ENCODE results near the gene PPP1R12A.
A peak's percentile ranks its signal among the peaks of the same experiment; 100 is the strongest.

PPP1R12A gene

GRCh38 chr12:79766705-79767464 lies 168.0 kb downstream of the PPP1R12A start:
- no peak for DNase-seq (ENCODE audit: low read depth in 2 of 2)

- DNase-seq (ENCODE audit: low read depth in 2 of 2), result no peak
Observed at GRCh38 chr12:79765157-79765556, 169.7 kb downstream of the PPP1R12A start.

GRCh38 chr12:79764641-79765040 lies 170.3 kb downstream of the PPP1R12A start:
- no peak for DNase-seq (ENCODE audit: low read depth in 2 of 2)

- DNase-seq (ENCODE audit: low read depth in 2 of 2), result no peak
Observed at GRCh38 chr12:79763766-79764452, 171.0 kb downstream of the PPP1R12A start.

GRCh38 chr12:79761341-79761740 lies 173.6 kb downstream of the PPP1R12A start:
- no peak for DNase-seq (ENCODE audit: low read depth in 2 of 2)

- no peak for DNase-seq (ENCODE audit: low read depth in 2 of 2)
Observed at GRCh38 chr12:79747274-79747673, 187.6 kb downstream of the PPP1R12A start.

GRCh38 chr12:79737875-79738718 lies 196.8 kb downstream of the PPP1R12A start:
- peak in 1 of 2 donors; percentile 2 for DNase-seq (ENCODE audit: low read depth in 2 of 2)

- no peak for DNase-seq (ENCODE audit: low read depth in 2 of 2)
Observed at GRCh38 chr12:79732638-79733037, 202.3 kb downstream of the PPP1R12A start.

GRCh38 chr12:79725987-79726386 lies 208.9 kb downstream of the PPP1R12A start:
- no peak for DNase-seq (ENCODE audit: low read depth in 2 of 2)
